HUES48 (cell line): Measurements from ENCODE around the gene ELL.
"Not testable (repeated sequence)": the region's sequence is repeated elsewhere in the genome, so short reads cannot be mapped to it uniquely, and the experiment has no call there.

Source experiments
- H3K27ac ChIP-seq: one replicate; pipeline ENCODE4 v1.7.0; 2013; ENCODE audit warnings: low read depth, low read length, inconsistent platforms
- H3K27me3 ChIP-seq: 2 replicates; pipeline ENCODE4 v1.6.1; 2013; ENCODE audit warnings: mild to moderate bottlenecking, low read length; ENCODE audit not compliant: control insufficient read depth, insufficient read depth
- H3K36me3 ChIP-seq: 2 replicates; pipeline ENCODE4 v1.6.1; 2013; ENCODE audit warnings: low read length; ENCODE audit not compliant: control insufficient read depth, insufficient read depth
- H3K4me1 ChIP-seq: 2 replicates; pipeline ENCODE4 v1.6.1; 2013; ENCODE audit warnings: mild to moderate bottlenecking, low read length; ENCODE audit not compliant: control insufficient read depth, insufficient read depth
- H3K4me3 ChIP-seq: 2 replicates; pipeline ENCODE4 v1.5.1; 2013; ENCODE audit warnings: mild to moderate bottlenecking, low read depth, low read length
- H3K9ac ChIP-seq: 2 replicates; pipeline ENCODE4 v1.6.1; 2013; ENCODE audit warnings: mild to moderate bottlenecking, low read depth, low read length, moderate library complexity
- H3K9me3 ChIP-seq: 2 replicates; pipeline ENCODE4 v1.6.1; 2013; ENCODE audit warnings: low read length; ENCODE audit not compliant: control insufficient read depth, insufficient read depth

Gene ELL

GRCh38 chr19:18542941-18543813 lies 21.3 kb upstream of the ELL start, which contains the start of gene FKBP8:
TSS of gene FKBP8 (minus strand) at chr19:18543573. CDS start at chr19:18541970, 1,603 bp downstream.
- H3K27ac ChIP-seq: peak within 1 kb of the TSS; percentile 51
- peaks cover 9% of the 10 kb centered on the region for H3K4me1 ChIP-seq
- H3K9me3 ChIP-seq: no peaks in the 10 kb centered on the region

GRCh38 chr19:18541992-18542940 lies 20.4 kb upstream of the ELL start:
- Histone ChIP-seq H3K4me3 (peak overlapping the region; percentile 61), H3K36me3 (peaks cover 39% of the 10 kb centered on the region), H3K27me3 (no peaks in the 10 kb centered on the region), H3K27ac (no peak overlapping the region), H3K9me3 (no peaks in the 10 kb centered on the region), H3K4me1 (peaks cover 9% of the 10 kb centered on the region), H3K9ac (no peak overlapping the region)

More at GRCh38 chr19:18542941-18543813, 21.3 kb upstream of the ELL start, which contains the start of gene FKBP8:
- H3K4me3 ChIP-seq: peak within 1 kb of the TSS; percentile 69
- H3K36me3 ChIP-seq: peaks cover 30% of the 10 kb centered on the region
- no peaks in the 10 kb centered on the region for H3K27me3 ChIP-seq
- H3K9ac ChIP-seq: no peak within 1 kb of the TSS

DNA sequence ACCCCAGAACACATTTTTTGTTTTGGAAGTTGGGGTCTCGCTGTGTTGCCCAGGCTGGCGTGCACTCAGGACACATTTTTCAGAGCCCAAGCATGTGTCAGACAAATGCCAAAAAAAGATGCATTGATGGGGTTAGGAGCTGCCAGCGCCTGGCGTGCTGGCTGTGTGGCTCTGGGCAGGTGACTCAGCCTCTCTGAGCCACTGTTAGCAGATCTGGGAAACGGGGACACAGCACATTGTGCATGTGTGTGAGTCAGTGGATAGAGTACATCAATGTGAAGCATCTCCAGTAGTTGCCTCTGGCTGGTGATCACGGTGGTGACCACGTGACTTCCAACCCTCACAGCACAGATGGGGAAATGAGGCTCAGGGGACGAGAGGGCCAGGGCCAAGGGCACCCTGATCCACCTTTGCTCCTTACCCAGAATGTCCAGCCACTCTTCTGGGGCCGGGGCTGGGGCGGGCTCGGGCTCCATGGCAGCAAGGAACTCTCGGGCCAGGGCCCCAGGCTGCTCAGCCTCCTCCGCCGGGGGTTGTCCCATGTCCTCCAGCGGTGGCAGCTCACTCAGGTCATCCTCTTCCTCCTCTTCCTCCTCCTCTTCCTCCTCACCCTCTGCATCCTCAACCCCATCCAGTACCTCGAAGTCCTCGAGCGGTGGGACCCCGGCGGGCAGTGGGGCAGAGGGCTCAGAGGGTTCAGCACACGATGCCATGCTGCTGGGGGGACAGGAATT lies 19.6 kb upstream of the ELL start:
- H3K4me1 ChIP-seq: peaks cover 9% of the 10 kb centered on the region
- peaks cover 47% of the 10 kb centered on the region for H3K36me3 ChIP-seq
- no peak overlapping the region for H3K9ac ChIP-seq
- no peaks in the 10 kb centered on the region for H3K9me3 ChIP-seq
- no peak overlapping the region for H3K27ac ChIP-seq
- no peaks in the 10 kb centered on the region for H3K27me3 ChIP-seq
- no peak overlapping the region for H3K4me3 ChIP-seq

DNA sequence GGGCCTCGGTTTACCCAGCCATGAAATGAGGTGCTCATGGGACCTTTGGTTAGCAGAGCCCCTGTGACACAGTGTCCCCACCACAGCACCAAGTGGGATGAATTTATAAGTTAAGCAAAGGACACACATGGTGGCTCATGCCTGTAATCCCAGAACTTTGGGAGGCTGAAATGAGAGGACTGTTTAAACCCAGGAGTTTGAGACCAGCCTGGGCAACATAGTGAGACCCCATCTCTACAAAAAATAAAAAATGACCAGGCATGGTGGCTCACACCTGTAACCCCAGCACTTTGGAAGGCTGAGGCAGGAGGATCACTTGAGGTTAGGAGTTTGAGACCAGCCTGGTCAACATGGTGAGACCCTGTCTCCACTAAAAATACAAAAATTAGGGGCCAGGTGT lies 18.3 kb upstream of the ELL start:
- H3K36me3 ChIP-seq: peaks cover 59% of the 10 kb centered on the region
- H3K9me3 ChIP-seq, H3K9ac ChIP-seq, H3K27me3 ChIP-seq, H3K4me1 ChIP-seq, H3K4me3 ChIP-seq, H3K27ac ChIP-seq: not testable (repeated sequence)

GRCh38 chr19:18539372-18539771 lies 17.5 kb upstream of the ELL start:
- peaks cover 62% of the 10 kb centered on the region for H3K36me3 ChIP-seq
- peaks cover 9% of the 10 kb centered on the region for H3K4me1 ChIP-seq

DNA sequence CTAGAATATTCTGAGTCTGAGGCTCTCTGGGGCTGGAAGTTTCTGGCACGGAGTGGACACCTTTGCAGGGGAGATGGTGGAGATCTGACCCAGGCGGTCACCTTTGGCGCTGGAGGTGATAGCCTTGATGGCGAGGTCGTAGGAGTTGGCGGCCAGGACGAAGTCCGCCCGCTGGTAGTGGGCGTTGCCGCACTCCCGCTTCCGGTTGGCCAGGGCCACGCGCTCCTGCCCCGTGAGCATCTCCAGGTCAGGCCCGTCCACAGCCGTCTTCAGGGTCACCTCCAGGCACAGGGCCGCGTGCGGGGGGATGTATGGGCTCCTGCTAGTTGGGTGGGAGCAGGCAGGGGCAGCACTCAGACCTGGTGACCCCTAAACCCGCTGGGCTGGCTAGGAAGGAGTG lies 16.2 kb upstream of the ELL start:
- no peaks in the 10 kb centered on the region for H3K9me3 ChIP-seq
- H3K9ac ChIP-seq: no peak overlapping the region
- no peak overlapping the region for H3K27ac ChIP-seq
- peaks cover 65% of the 10 kb centered on the region for H3K36me3 ChIP-seq
- H3K4me3 ChIP-seq: no peak overlapping the region
- H3K4me1 ChIP-seq: 0 out of 2 replicates have a peak, but pooled peaks cover 3% of the 10 kb centered on the region
- no peaks in the 10 kb centered on the region for H3K27me3 ChIP-seq

More at GRCh38 chr19:18539372-18539771, 17.5 kb upstream of the ELL start:
- no peak overlapping the region for H3K27ac ChIP-seq
- no peaks in the 10 kb centered on the region for H3K9me3 ChIP-seq
- H3K27me3 ChIP-seq: no peaks in the 10 kb centered on the region
- H3K9ac ChIP-seq: no peak overlapping the region
- H3K4me3 ChIP-seq: no peak overlapping the region

GRCh38 chr19:18537431-18537830 lies 15.6 kb upstream of the ELL start:
- H3K27ac ChIP-seq: no peak overlapping the region

GRCh38 chr19:18536475-18536874 lies 14.6 kb upstream of the ELL start:
- H3K27me3 ChIP-seq: no peaks in the 10 kb centered on the region
- H3K4me1 ChIP-seq: no peaks in the 10 kb centered on the region
- H3K27ac ChIP-seq: no peak overlapping the region
- H3K9me3 ChIP-seq: no peaks in the 10 kb centered on the region
- H3K9ac ChIP-seq: no peak overlapping the region
- H3K36me3 ChIP-seq: peaks cover 76% of the 10 kb centered on the region
- no peak overlapping the region for H3K4me3 ChIP-seq

More at GRCh38 chr19:18537431-18537830, 15.6 kb upstream of the ELL start:
- no peaks in the 10 kb centered on the region for H3K27me3 ChIP-seq
- no peaks in the 10 kb centered on the region for H3K9me3 ChIP-seq
- H3K4me3 ChIP-seq: no peak overlapping the region
- 0 out of 2 replicates have a peak, but pooled peaks cover 2% of the 10 kb centered on the region for H3K4me1 ChIP-seq
- no peak overlapping the region for H3K9ac ChIP-seq
- H3K36me3 ChIP-seq: peaks cover 72% of the 10 kb centered on the region

DNA sequence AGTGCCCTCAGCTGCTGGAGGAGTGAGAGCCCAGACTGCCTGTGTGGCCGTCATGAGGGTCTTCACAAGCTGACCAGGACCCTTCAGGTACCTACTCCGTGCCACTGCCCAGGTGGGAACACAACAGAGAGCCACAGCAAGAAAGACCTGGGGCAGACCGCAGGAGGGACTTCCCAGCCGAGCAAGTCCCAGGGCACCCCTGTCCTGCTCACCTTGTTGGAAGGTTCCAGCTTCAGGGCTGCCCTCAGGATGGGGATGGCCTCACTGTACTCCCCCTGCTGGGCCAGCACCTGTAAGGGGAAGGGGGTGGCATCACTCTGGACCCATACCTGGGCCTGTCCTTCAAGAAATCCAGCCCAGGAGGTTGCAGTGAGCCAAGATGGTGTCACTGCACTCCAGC lies 11.2 kb upstream of the ELL start:
- Histone ChIP-seq H3K27me3 (no peaks in the 10 kb centered on the region), H3K9me3 (no peaks in the 10 kb centered on the region), H3K36me3 (peaks cover 53% of the 10 kb centered on the region), H3K4me1 (no peaks in the 10 kb centered on the region), H3K9ac (no peak overlapping the region), H3K4me3 (no peak overlapping the region), H3K27ac (no peak overlapping the region)

DNA sequence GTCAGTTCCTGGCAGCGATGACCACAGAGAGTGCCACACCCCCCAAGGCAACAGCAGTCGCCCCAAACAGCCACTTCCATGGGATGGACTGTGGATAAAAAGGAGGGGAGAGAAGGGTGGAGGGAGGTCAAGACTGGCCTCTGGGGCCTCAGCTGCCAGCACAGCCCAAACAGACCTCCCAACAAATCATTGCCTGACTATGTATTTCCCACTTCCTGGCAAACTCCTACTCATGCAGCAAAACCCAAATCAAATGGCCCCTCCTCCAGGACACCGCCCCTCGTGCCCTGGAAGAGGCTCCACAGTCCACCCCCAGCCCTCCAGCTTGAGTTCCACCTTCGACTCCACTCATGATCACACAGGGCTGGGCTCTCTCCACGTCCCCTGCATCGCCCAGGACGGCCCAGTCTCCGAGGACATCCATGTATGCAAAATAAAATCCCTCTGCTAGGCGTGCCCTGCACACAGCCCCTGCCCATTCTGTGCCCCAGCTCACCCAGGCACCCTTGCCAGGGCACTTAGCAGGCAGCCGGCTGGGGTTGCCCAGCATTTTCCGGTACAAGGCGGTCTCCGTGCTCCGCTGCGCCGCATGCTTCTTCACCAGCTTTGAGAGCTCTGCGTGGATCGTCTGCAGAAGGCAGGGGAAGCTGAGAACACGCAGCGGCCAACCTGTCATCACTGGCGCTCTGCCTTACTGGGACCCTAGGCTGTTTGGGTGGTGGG lies 10.5 kb upstream of the ELL start:
- Histone ChIP-seq H3K36me3 (peaks cover 45% of the 10 kb centered on the region), H3K27me3 (no peaks in the 10 kb centered on the region), H3K27ac (no peak overlapping the region), H3K4me3 (no peak overlapping the region), H3K4me1 (no peaks in the 10 kb centered on the region), H3K9me3 (no peaks in the 10 kb centered on the region), H3K9ac (no peak overlapping the region)
